Urinary bladder (tissue), 4 donors: ENCODE results near the gene TAOK1. TPM values are rescaled to one million over a fixed set of nuclear protein-coding genes. Genes with fewer than 3 reads are reported as not detected.

Experiments used
- DNase-seq: peaks from one replicate; pipeline ENCODE4 v3.0.0-alpha.2; 2015; ENCODE audit errors: extremely low spot score
- H3K27ac ChIP-seq: one replicate; pipeline ENCODE4 v1.5.1; 2013; ENCODE audit warnings: low read depth, mild to moderate bottlenecking, moderate library complexity
- H3K36me3 ChIP-seq: one replicate; pipeline ENCODE4 v1.6.1; 2013; ENCODE audit warnings: mild to moderate bottlenecking, moderate library complexity; ENCODE audit not compliant: insufficient read depth
- H3K4me1 ChIP-seq: one replicate; pipeline ENCODE4 v1.6.1; 2013; ENCODE audit warnings: mild to moderate bottlenecking, moderate library complexity; ENCODE audit not compliant: insufficient read depth
- H3K4me3 ChIP-seq: one replicate; pipeline ENCODE4 v1.5.1; 2013; ENCODE audit warnings: low read depth, low read length
- WGBS: extraction: QIAGEN DNeasy Blood & Tissue Kit; methylation state at CpG from one replicate; pipeline ENCODE4 v1.1.7; 2013; 5-methylcytosine and 5-hydroxymethylcytosine counted together
- polyA plus RNA-seq: library from polyadenylated mRNA; stranded (reverse); fragments of 200-250 nt; gene quantifications from one replicate; pipeline ENCODE4 v1.2.3, GENCODE V29; 2013
- small RNA-seq: library from RNA; depleted of rRNA; stranded (forward); fragments of <200 nt; gene quantifications from one replicate; pipeline ENCODE3, GENCODE V24; 2014
- total RNA-seq: library from RNA; depleted of rRNA; stranded (reverse); fragments of >200 nt; gene quantifications from one replicate; pipeline ENCODE4 v1.2.3, GENCODE V29; 2014
- donor health status: healthy with polysubstance abuse.
- donor health status: healthy.

The TAOK1 gene
- total and polyA plus RNA-seq, 2 donors: 16.8 to 96.9 TPM

GRCh38 chr17:29594519-29595090, 204.4 kb downstream of the TAOK1 start:
- Histone ChIP-seq H3K4me3 (no peak overlapping the region), H3K36me3 (no peaks in the 10 kb centered on the region), H3K27ac (no peak overlapping the region), H3K4me1 (no peaks in the 10 kb centered on the region)
- no peak for DNase-seq
- 93% methylated on average over 11 of the region's 11 CpGs for WGBS

- H3K36me3 ChIP-seq: no peaks in the 10 kb centered on the region
- DNase-seq: no peak
- H3K4me1 ChIP-seq: no peaks in the 10 kb centered on the region
- no peak overlapping the region for H3K4me3 ChIP-seq
- no peak overlapping the region for H3K27ac ChIP-seq
- 77% methylated on average over 7 of the region's 7 CpGs for WGBS
Observed at GRCh38 chr17:29595107-29595942, 205.2 kb downstream of the TAOK1 start.

- Histone ChIP-seq H3K27ac (no peak overlapping the region), H3K4me1 (no peaks in the 10 kb centered on the region), H3K36me3 (no peaks in the 10 kb centered on the region), H3K4me3 (no peak overlapping the region)
- DNase-seq: no peak
- WGBS: 85% methylated on average over 12 of the region's 12 CpGs
Observed at GRCh38 chr17:29595943-29596774, 206.0 kb downstream of the TAOK1 start.

GRCh38 chr17:29596811-29597210, 206.6 kb downstream of the TAOK1 start:
- no peaks in the 10 kb centered on the region for H3K36me3 ChIP-seq
- DNase-seq: no peak
- no peak overlapping the region for H3K27ac ChIP-seq
- WGBS: 68% methylated on average over 9 of the region's 9 CpGs
- no peaks in the 10 kb centered on the region for H3K4me1 ChIP-seq
- no peak overlapping the region for H3K4me3 ChIP-seq

- no peak for DNase-seq
- Histone ChIP-seq H3K4me3 (no peak overlapping the region), H3K36me3 (no peaks in the 10 kb centered on the region), H3K4me1 (no peaks in the 10 kb centered on the region), H3K27ac (no peak overlapping the region)
- WGBS: 50% methylated on average over 13 of the region's 13 CpGs
Observed at GRCh38 chr17:29597361-29598172, 207.4 kb downstream of the TAOK1 start.

Small RNAs within 50 kb of the gene (small RNA-seq; reads per million reads assigned to genes)
- gene RNU4-34P (not detected), gene RNU6-1034P (not detected), gene RNU6-711P (not detected)

Other genes with a start within 250 kb of the TAOK1 start
- gene MYO18A, start 210.0 kb upstream of the TAOK1 start, total RNA-seq: 33.8 TPM
- 30.6 TPM for gene MYO18A, start 210.0 kb upstream of the TAOK1 start, polyA plus RNA-seq
- gene CRYBA1, start 143.5 kb upstream of the TAOK1 start, total RNA-seq: not detected
- not detected for gene CRYBA1, start 143.5 kb upstream of the TAOK1 start, polyA plus RNA-seq
- 71.4 TPM for gene NUFIP2, start 96.2 kb upstream of the TAOK1 start, total RNA-seq
- 11.0 TPM for gene NUFIP2, start 96.2 kb upstream of the TAOK1 start, polyA plus RNA-seq
- gene ABHD15, start 176.7 kb downstream of the TAOK1 start, total RNA-seq: 6.7 TPM
- gene ABHD15, start 176.7 kb downstream of the TAOK1 start, polyA plus RNA-seq: 9.8 TPM
- 26.3 TPM for gene TP53I13, start 178.3 kb downstream of the TAOK1 start, total RNA-seq
- gene TP53I13, start 178.3 kb downstream of the TAOK1 start, polyA plus RNA-seq: 74.7 TPM
- 14.2 TPM for gene GIT1, start 199.3 kb downstream of the TAOK1 start, total RNA-seq
- 32.8 TPM for gene GIT1, start 199.3 kb downstream of the TAOK1 start, polyA plus RNA-seq
- gene ANKRD13B, start 202.8 kb downstream of the TAOK1 start, total RNA-seq: 7.7 TPM
- 13.6 TPM for gene ANKRD13B, start 202.8 kb downstream of the TAOK1 start, polyA plus RNA-seq
- gene CORO6, start 232.5 kb downstream of the TAOK1 start, total RNA-seq: 5.2 TPM
- 35.0 TPM for gene CORO6, start 232.5 kb downstream of the TAOK1 start, polyA plus RNA-seq